Effector memory CD8-positive, alpha-beta T cell (primary cell): Measurements from ENCODE around the gene TMEM259.

Source experiments
- ATAC-seq: fragments of 150-1000 bp; cut with Tn5 transposase; replicated peaks from 2 replicates; pipeline ENCODE4 v1.10.0; 2021; ENCODE audit warnings: mild to moderate bottlenecking, moderate library complexity
- DNase-seq, 3 experiments: peaks; one replicate each; pipeline ENCODE4 v3.0.0; 2021
- H3K27ac Mint-ChIP-seq, 2 donors: one replicate each; pipeline ENCODE4 v1.8.0; 2022; ENCODE audit warnings: mild to moderate bottlenecking in 2 of 2, mixed read lengths in 2 of 2, moderate library complexity in 2 of 2
- H3K27me3 Mint-ChIP-seq, 2 donors: one replicate each; pipeline ENCODE4 v1.8.0; 2022; ENCODE audit warnings: mixed read lengths in 2 of 2
- H3K36me3 Mint-ChIP-seq: one replicate; pipeline ENCODE4 v1.8.0; 2022; ENCODE audit warnings: mild to moderate bottlenecking, moderate library complexity, mixed read lengths; ENCODE audit not compliant: insufficient read depth
- H3K4me1 Mint-ChIP-seq, 2 donors: one replicate each; pipeline ENCODE4 v1.8.0; 2022; ENCODE audit warnings: low read depth in 2 of 2, mixed read lengths in 2 of 2
- H3K4me3 Mint-ChIP-seq, 2 donors: one replicate each; pipeline ENCODE4 v1.8.0; 2022; ENCODE audit warnings: mild to moderate bottlenecking in 2 of 2, mixed read lengths in 2 of 2, moderate library complexity in 2 of 2
- H3K9me3 Mint-ChIP-seq, 2 donors: one replicate each; pipeline ENCODE4 v1.8.0; 2022; ENCODE audit warnings: mixed read lengths in 2 of 2

TMEM259 gene

GRCh38 chr19:1051791-1052190, 30.9 kb upstream of the TMEM259 start:
- Mint-ChIP-seq H3K36me3 (peaks cover 20% of the 10 kb centered on the region), H3K4me1 (peaks cover under 1 to 8% of the 10 kb centered on the region in 2 donors), H3K9me3 (no peaks in the 10 kb centered on the region), H3K4me3 (no peak overlapping the region), H3K27ac (peak overlapping the region; percentile 10 to 78), H3K27me3 (no peaks in the 10 kb centered on the region)
- ATAC-seq (no peak), DNase-seq (no peak)

DNA sequence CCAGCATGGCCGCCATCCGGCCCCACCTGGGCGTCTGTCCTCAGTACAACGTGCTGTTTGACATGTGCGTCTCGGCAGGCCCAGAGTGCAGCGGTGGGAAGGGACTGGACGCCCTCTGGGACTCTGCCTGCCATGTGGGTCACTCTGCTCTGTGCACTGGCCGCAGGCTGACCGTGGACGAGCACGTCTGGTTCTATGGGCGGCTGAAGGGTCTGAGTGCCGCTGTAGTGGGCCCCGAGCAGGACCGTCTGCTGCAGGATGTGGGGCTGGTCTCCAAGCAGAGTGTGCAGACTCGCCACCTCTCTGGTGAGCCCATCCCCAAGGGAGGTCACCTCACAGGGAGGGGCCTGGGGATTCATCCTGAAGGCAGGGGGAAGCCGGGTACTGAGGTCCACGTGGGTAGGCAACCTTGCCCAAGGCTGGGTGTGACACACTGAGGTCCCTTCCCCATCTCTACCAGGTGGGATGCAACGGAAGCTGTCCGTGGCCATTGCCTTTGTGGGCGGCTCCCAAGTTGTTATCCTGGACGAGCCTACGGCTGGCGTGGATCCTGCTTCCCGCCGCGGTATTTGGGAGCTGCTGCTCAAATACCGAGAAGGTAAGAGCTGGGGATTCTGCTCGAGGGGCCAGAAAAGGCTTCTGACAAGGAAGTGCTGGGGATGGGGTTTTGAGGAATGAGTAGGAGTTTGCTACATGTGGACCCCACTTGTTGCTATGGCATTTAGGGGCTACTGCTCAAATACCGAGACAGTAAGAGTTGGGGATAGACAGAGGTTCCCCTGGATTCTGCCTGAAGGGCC, 30.3 kb upstream of the TMEM259 start:
- peaks cover 0 to 5% of the 10 kb centered on the region in 2 donors for H3K4me1 Mint-ChIP-seq
- no peaks in the 10 kb centered on the region for H3K9me3 Mint-ChIP-seq
- ATAC-seq (no peak), DNase-seq (no peak)
- no peaks in the 10 kb centered on the region for H3K27me3 Mint-ChIP-seq
- H3K36me3 Mint-ChIP-seq = peaks cover 19% of the 10 kb centered on the region
- peak overlapping the region; percentile 10 to 78 for H3K27ac Mint-ChIP-seq
- H3K4me3 Mint-ChIP-seq = no peak overlapping the region

DNA sequence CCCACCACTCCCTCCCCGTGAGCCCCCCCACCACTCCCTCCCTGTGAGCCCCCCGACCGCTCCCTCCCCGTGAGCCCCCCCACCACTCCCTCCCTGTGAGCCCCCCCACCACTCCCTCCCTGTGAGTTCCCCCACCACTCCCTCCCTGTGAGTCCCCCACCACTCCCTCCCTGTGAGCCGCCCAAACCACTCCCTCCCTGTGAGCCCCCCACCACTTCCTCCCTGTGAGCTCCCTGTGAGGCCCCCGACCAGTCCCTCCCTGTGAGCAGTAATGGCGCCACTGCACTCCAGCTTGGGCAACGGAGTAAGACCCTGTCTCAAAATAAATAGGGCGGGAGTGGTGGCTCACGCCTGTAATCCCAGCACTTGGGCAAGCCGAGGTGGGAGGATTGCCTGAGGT, 28.9 kb upstream of the TMEM259 start:
- H3K4me1 Mint-ChIP-seq = peaks cover 5 to 8% of the 10 kb centered on the region in 2 donors
- H3K36me3 Mint-ChIP-seq = peaks cover 25% of the 10 kb centered on the region
- ATAC-seq = no peak
- H3K27ac Mint-ChIP-seq = peak overlapping the region in 1 of 2 donors; percentile 38
- no peak for DNase-seq
- H3K4me3 Mint-ChIP-seq = no peak overlapping the region
- no peaks in the 10 kb centered on the region for H3K9me3 Mint-ChIP-seq
- no peaks in the 10 kb centered on the region for H3K27me3 Mint-ChIP-seq

DNA sequence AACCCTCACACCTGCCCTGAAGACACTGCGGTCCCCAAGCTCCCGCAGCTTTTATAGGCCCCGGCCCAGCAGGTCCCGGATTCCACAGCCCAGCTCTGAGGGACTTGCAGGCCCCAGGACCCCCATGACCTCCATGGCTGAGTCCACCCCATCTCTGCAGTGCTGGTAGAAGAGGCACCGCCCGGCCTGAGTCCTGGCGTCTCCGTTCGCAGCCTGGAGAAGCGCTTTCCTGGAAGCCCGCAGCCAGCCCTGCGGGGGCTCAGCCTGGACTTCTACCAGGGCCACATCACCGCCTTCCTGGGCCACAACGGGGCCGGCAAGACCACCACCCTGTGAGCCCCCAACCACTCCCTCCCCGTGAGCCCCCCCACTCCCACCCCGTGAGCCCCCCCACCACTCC, 28.2 kb upstream of the TMEM259 start:
- H3K27me3 Mint-ChIP-seq = no peaks in the 10 kb centered on the region
- peaks cover 5 to 8% of the 10 kb centered on the region in 2 donors for H3K4me1 Mint-ChIP-seq
- DNase-seq (no peak), ATAC-seq (no peak)
- H3K27ac Mint-ChIP-seq = peak overlapping the region in 1 of 2 donors; percentile 49
- H3K36me3 Mint-ChIP-seq = peaks cover 31% of the 10 kb centered on the region
- H3K9me3 Mint-ChIP-seq = no peaks in the 10 kb centered on the region
- H3K4me3 Mint-ChIP-seq = no peak overlapping the region

DNA sequence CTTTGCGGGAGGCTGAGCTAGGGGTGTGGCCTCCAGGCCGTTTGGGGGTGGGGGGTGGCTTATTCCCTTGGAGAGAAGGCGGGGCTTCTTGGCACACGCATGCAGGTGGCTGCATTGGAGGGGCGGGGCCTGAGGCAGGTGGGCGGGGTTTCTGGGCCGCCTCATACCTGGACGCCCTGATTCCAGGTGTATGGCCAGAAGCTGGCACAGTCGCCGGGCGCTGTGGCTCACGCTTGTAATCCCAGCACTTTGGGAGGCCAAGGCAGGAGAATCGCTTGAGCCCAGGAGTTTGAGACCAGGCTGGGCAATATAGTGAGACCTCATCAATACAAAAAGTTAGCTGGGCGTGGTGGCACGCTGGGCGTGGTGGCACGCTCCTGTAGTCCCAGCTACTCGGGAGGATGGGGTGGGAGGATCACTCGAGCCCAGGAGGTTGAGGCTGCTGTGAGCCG, 26.8 kb upstream of the TMEM259 start:
- Mint-ChIP-seq H3K27ac (no peak overlapping the region), H3K27me3 (no peaks in the 10 kb centered on the region), H3K4me1 (peaks cover 5 to 8% of the 10 kb centered on the region in 2 donors), H3K4me3 (no peak overlapping the region), H3K9me3 (no peaks in the 10 kb centered on the region), H3K36me3 (peaks cover 34% of the 10 kb centered on the region)
- ATAC-seq (no peak), DNase-seq (no peak)

- H3K4me1 Mint-ChIP-seq = peaks cover 8 to 12% of the 10 kb centered on the region in 2 donors
- peak overlapping the region in 1 of 2 donors; percentile 47 for H3K4me3 Mint-ChIP-seq
- H3K36me3 Mint-ChIP-seq = peaks cover 38% of the 10 kb centered on the region
- H3K27ac Mint-ChIP-seq = no peak overlapping the region
- DNase-seq (peak in 2 of 3 experiments; percentile 61 to 68), ATAC-seq (peak; percentile 80)
- H3K27me3 Mint-ChIP-seq = no peaks in the 10 kb centered on the region
- H3K9me3 Mint-ChIP-seq = no peaks in the 10 kb centered on the region
Observed at GRCh38 chr19:1046836-1047695, 26.1 kb upstream of the TMEM259 start.

DNA sequence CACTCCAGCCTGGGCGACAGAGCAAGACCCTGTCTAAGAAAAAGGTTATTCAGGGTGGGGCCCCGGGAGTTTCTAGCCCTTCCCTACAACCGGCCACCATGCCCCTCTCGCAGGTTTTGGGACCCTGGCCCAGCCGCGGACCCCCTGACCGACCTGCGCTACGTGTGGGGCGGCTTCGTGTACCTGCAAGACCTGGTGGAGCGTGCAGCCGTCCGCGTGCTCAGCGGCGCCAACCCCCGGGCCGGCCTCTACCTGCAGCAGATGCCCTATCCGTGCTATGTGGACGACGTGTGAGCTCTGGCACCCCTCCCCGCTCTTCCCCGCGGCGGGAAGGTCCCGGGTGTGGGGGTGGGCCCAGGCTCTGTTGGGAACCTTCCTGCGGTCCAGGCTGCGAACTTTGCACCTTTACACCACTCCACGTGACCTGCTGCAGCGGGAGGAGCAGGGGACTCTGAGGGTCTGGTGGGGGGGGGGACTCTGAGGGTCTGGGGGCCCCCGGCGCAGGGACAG, 25.2 kb upstream of the TMEM259 start:
- Mint-ChIP-seq H3K36me3 (peaks cover 38% of the 10 kb centered on the region), H3K4me3 (no peak overlapping the region), H3K27ac (no peak overlapping the region), H3K4me1 (peaks cover 12% of the 10 kb centered on the region in 2 donors), H3K27me3 (no peaks in the 10 kb centered on the region), H3K9me3 (no peaks in the 10 kb centered on the region)
- DNase-seq (no peak), ATAC-seq (no peak)

DNA sequence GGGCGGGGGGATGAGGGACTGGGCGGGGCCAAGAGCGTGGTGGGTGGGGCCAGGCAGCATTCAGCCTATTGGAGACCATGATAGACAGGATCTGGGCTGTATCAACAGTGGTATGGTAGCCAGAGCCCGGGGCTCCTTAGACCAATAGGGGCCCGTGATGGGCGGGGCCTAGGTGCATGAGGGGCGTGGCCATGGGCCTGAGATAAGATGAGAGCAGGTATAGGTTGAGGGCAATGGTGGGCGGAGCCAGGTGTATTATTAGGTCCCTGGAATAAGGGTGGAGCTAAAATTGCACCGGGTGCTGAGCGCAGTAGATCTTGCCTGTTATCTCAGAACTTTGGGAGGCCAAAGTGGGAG, 24.3 kb upstream of the TMEM259 start:
- ATAC-seq (peak; percentile 57), DNase-seq (peak; percentile 66 to 76 (median 70))
- peaks cover 45% of the 10 kb centered on the region for H3K36me3 Mint-ChIP-seq
- no peaks in the 10 kb centered on the region for H3K27me3 Mint-ChIP-seq
- peak overlapping the region in 1 of 2 donors; percentile 83 for H3K27ac Mint-ChIP-seq
- H3K4me1 Mint-ChIP-seq = peaks cover 20 to 21% of the 10 kb centered on the region in 2 donors
- H3K9me3 Mint-ChIP-seq = no peaks in the 10 kb centered on the region
- peak overlapping the region in 1 of 2 donors; percentile 39 for H3K4me3 Mint-ChIP-seq

DNA sequence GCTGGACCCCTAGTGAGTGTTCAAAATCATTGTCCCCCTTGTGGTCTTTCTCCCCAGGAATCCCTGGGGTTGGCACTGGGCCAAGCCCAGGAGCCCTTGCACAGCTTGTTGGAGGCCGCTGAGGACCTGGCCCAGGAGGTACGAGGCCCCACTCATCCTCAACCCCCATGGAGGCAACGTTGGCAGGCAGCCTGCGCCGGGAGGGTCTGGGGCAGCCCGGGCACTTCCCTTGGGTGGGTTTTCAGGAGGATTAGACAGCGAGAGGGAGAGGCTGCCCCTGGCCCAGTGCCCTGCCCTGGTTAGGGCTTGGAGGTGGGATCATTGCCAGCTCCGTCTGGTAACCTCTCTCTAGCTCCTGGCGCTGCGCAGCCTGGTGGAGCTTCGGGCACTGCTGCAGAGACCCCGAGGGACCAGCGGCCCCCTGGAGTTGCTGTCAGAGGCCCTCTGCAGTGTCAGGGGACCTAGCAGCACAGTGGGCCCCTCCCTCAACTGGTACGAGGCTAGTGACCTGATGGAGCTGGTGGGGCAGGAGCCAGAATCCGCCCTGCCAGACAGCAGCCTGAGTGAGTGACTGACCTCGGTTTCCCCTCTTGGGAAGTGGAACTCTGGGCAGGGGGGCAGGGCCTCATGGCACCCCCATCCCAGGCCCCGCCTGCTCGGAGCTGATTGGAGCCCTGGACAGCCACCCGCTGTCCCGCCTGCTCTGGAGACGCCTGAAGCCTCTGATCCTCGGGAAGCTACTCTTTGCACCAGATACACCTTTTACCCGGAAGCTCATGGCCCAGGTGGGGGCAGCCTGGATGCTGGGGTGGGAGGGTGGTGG, 22.0 kb upstream of the TMEM259 start:
- no peak for ATAC-seq
- Mint-ChIP-seq H3K27me3 (no peaks in the 10 kb centered on the region), H3K9me3 (no peaks in the 10 kb centered on the region), H3K4me3 (peak overlapping the region in 1 of 2 donors; percentile 92), H3K4me1 (peaks cover 35 to 44% of the 10 kb centered on the region in 2 donors), H3K36me3 (peaks cover 64% of the 10 kb centered on the region), H3K27ac (no peak overlapping the region)
- no peak for DNase-seq

GRCh38 chr19:1041835-1042685, 21.1 kb upstream of the TMEM259 start:
- Mint-ChIP-seq H3K9me3 (no peaks in the 10 kb centered on the region), H3K36me3 (peaks cover 71% of the 10 kb centered on the region), H3K4me1 (peaks cover 40 to 51% of the 10 kb centered on the region in 2 donors), H3K4me3 (peak overlapping the region; percentile 92 to 96), H3K27ac (no peak overlapping the region), H3K27me3 (no peaks in the 10 kb centered on the region)
- ATAC-seq = no peak
- DNase-seq = no peak

GRCh38 chr19:1041272-1041834, 20.4 kb upstream of the TMEM259 start:
- no peak for ATAC-seq
- Mint-ChIP-seq H3K4me1 (peaks cover 40 to 55% of the 10 kb centered on the region in 2 donors), H3K36me3 (peaks cover 74% of the 10 kb centered on the region), H3K9me3 (no peaks in the 10 kb centered on the region), H3K4me3 (peak overlapping the region; percentile 92 to 96), H3K27me3 (no peaks in the 10 kb centered on the region), H3K27ac (peak overlapping the region in 1 of 2 donors; percentile 86)
- no peak for DNase-seq
